Fibroblast of lung (primary cell): ENCODE results near the gene TBC1D22A.

Experiments used
- CTCF ChIP-seq, 2 donors: IDR thresholded peaks in 1 of 2; conservative IDR thresholded peaks in 1 of 2; 1 replicate in 1 of 2; 2 replicates in 1 of 2; pipeline ENCODE4 v1.5.1; 2011 to 2012; ENCODE audit warnings: low read length in 2 of 2, control low read depth in 1 of 2, inconsistent platforms in 1 of 2, low read depth in 1 of 2, mild to moderate bottlenecking in 1 of 2
- EZH2 ChIP-seq: IDR thresholded peaks from 2 replicates; pipeline ENCODE4 v1.5.1; 2012; ENCODE audit warnings: low read length, control low read depth, mild to moderate bottlenecking; ENCODE audit errors: missing control alignments

DNA sequence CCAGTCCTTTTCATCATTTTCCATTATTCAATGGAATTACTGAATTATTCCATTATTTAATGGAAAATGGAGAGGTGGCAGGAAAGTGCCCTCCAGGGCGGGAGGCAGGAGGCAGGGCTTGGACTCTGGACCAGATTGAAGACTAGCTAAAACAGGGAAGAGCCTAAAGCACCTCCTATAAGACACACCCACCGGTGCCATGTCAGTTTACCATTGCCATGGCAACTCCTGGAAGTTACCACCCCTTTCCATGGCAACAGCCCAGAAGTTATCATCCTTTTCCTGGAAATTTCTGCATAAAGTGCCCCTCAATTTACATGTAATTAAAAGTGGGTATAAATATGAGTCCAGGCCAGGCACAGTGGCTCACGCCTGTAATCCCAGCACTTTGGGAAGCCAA, 443.7 kb downstream of the TBC1D22A start:
- TF ChIP-seq CTCF (conservative IDR thresholded peaks at IDR 0.05 in 1 of 2, IDR thresholded peaks at IDR 0.05 in 1 of 2; ENCODE audit: low read depth in 1 of 2, low read length in 2 of 2) (no peak), EZH2 (no peak)
